Measurements from ENCODE around the gene COL20A1.

DNA sequence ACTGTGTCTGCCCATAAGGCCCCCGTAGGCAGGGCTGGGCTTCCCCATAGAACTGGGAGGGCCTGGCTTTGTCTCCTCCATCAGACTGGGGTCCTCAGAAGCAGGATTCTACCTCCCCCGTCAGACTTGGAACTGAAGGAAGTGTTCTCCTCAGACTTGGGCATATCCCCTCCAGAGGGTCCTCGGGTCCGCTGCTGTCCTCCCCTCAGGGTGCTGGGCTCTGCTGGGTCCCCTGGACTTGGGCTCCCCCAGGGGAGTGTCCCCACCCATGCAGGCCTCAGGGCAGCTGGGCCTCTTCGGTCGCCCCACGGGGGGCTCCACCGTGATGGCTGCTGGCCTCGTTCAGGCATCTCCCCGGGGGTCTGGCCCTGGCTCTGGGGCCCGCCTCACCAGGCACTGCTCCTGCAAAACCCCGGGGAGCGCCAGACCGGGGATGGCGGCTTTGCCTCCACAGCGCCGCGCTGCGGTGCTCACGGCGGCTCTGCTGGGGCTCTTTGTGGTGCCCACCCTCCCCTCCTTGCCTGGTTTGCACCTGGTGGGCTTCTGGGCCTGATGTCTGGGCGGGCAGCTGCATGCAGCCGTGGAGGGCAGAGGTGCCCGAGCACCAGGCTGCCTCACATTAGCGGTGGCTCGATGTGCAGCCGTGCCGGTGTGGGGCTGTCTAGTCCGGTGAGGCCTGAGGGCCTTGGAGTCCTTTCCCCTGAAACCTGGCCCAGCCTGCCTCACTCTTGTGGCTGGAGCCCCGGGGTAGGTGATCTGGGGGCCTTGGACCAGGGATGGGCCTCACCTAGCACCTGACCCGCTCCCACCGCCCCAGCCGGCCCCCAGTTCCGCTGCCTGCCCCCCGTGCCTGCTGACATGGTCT, 13.9 kb downstream of the COL20A1 start:
- TF ChIP-seq POLR2A (IDR thresholded peaks at IDR 0.05; ENCODE audit: low read length): no peak
- TF ChIP-seq GATA1 (IDR thresholded peaks at IDR 0.05; ENCODE audit: low read depth, low read length): no peak
